ENCODE results near the gene DDX19B.
A peak's percentile ranks its signal among the peaks of the same experiment; 100 is the strongest.
"Not testable (repeated sequence)": the region's sequence is repeated elsewhere in the genome, so short reads cannot be mapped to it uniquely, and the experiment has no call there.

The DDX19B gene

DNA sequence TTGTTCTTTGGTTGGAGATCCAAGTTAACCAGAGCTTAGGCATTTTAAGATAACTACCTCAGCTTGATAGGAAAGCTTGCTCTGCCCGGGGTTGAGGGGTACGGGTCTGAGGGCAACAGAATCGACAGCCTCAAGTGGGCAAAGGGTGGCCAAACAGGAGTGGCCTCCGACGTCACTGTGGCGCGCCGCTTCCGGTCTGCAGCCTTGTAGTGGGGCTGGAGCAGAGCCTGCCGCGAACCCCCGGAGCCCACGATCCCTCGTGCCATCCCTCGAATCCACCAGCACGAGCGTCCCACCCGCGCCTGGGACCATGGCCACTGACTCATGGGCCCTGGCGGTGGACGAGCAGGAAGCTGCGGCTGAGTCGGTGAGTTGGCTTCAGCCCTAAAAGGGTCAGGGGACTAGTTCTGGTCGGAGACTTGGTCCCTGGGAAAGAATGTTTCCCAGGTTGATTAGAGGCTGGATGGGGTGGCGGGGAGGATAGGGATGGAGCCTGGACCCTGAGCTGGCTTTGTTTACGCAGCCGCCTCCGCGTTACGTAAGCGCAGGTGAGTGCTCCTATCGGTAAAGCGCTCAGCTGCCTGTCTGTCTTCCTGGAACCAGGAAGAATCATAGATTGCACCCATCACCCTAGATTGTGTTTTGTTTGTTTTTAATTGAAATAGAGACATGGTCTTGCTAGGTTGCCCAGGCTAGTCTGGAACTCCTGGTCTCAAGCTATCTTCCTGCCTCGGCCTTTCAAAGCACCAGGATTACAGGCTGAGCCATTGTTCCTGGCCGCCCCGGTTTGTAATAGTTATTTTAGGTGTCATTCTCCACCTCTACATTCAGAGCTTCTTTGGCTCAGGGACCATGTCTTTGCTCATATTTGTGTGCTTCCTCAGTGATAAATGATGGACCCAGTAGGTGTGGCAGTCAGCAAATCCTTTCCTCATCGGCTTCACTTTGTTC, at the start of gene DDX19B:
Gene DDX19B, plus strand, starts transcription at position 199 of the 951 bp plus-strand sequence. Its CDS starts 112 bp downstream, at position 311.
- DNase-seq = peak; percentile 72 to 91 (median 84)
- intact Hi-C loops (cut with DNase I) = no loop called here

DNA sequence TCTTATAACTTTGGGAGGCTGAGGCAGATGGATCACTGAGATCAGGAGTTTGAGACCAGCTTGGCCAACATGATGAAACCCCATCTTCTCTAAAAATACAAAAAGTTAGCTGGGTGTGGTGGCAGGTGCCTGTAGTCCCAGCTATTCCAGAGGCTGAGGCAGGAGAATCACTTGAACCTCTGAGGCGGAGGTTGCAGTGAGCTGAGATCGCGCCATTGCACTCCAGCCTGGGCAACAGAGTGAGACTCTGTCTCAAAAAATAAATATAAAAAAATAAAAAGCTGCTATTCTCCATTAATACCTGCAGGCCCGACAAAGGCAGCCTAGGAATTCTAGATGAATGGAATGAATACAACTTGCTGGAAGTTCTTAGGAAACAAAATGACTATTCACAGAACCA, 49.3 kb upstream of the DDX19B start:
- DNase-seq; intact Hi-C loops (cut with DNase I): not testable (repeated sequence)

DNA sequence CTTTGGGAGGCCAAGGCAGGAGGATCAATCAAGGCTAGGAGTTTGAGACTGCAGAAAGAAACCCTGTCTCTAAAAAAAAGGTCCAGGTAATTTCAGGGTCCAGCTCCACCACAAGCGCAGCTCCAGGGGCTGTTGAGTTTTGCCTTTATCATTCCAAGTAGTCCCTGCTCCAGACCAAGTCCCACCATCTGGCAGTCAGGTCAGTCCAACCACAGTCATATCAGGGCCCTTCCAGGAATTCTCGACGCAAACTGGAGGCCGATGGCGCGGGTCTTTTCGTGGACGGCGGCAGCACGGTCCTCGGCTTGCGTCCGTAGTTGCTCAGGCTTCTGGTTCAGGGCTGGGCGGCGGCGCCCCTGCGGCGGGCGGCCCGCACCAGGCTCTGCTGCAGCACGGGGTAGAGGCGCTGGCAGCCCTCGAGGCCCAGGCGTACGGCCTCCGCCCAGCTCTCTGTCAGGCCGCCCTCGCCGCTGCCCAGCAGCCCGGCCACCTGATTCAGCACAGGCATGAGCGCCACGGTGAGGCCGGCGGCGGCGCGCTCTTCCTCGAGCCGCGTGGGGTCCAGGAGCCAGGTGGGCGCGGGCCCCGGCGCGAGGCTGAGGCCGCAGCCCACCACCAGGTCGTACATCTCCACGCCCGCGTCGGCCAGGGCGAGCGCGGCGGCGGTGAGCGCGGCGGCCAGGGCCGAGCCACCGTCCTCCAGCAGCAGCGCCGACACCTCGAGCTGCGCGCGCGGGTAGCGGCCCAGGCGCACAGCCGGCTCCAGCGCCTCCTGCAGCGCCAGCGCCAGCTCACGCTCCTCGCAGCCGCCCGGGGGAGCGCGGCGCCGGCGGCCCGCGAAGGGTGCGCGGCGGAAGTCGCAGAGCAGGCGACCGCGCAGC, 48.0 kb upstream of the DDX19B start:
- intact Hi-C loops (cut with DNase I) = no loop called here

DNA sequence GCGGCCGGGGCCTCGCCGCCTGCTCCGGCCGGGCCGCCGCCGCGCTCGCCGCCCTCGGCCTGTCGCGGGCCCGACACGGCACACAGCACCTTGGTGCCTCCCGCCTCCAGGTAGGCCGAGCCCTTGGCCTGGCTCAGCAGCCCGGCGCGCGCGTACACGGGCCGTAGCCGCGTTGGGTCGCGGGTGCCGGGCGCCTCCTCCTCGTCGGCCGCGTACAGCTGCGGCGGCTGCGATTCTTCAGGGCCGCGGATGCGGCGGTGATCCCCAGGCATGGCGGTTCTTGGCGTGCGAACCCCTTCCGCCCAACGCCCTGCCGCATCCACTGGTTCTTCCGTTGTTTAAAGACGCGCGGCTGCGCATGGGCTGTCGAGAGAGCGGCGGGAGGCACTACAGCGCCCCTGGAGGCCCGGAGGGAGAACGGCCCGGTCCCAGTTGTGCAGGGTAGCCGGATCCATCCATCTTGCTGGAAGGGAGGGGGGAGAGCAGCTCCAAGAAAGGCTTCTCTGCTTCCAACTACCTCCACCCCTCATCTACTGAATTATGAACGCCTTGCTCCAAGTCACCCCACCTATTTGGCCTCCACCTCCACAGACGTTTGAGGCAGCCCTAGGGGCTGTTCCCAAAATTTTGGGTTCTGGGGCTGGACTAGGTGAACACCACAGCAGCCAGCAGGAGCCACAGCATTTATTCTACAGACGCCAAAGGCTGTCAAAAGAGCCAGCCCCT, 47.2 kb upstream of the DDX19B start, which contains the start of gene EXOSC6:
Gene EXOSC6, minus strand, starts transcription at position 312 of the 726 bp plus-strand sequence. Its CDS starts 40 bp downstream, at position 272.
- peak; percentile 76 to 96 (median 93) for DNase-seq
- intact Hi-C loops (cut with DNase I) = no loop called here

More for the DNA sequence above, 48.0 kb upstream of the DDX19B start:
- DNase-seq = peak in 33 of 42 donors; percentile 7 to 62 (median 30)

DNA sequence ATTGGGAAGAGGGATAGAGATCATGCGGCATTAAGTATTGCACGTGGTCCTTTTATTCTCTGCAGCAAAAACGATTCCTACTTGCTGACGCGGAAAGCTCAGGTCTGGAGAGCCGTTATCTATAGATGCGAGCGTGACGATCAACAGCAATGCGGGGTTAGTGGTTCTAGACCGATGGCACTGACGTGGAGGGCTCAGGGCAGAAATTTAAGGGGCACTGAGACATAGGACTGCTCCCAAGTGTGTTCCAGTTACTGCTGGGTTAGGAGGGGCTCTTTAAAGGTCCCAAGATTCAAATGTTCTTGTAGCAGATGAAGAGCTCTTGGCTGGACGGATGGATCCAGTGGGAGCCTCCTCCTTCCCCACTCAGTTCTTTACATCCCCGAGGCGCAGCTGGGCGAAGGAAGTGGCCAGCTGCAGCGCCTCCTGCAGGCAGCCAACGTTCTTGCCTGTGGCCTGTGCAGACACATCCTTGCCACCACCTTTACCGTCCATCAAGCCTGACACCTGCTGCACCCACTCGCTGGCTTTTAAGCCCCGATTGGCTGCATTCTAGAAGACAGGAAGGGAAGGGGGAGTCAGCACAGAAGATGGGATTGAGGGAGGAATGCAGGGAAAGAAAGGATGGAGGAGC, 46.5 kb upstream of the DDX19B start:
- DNase-seq = no peak
- intact Hi-C loops (cut with DNase I) = no loop called here

DNA sequence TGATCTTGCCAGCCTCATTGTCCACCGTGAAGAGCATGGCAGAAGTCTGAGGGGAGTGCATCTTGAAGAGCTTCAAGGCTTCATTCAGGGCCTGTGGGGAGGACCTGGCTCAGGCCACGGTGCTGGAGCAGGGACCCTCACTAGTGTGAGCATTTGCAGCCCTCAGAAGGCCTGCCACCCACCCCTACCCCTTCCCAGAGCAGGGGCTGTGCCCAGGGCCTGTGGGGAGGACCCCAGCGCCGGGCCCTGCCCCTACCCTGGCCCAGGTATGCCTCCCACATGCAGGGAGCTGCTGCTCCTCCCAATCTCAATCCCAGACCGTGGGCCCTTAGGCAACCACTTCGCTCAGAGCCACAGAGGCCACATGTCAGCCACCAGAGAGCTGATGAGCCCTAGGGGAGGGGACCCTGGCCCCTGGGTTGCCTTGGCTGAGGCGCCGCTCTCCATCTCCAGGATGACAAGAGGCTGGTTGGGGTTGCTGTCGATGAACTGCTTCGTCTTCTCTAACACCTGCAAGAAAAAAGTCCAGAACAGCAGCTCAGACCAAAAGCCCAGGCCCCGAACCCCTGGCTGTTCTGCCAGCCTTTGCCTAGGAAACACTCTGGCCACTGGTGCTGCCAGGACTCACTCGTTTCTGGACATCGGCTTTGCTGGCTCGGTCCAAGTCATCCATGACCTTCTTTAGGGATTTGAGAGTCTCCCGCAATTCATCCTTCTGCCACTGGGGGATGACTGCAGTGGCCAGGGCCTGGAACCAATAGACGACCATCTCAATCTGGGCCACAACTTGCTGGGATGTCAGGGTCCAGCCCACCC, 45.5 kb upstream of the DDX19B start:
- peak in 7 of 42 donors; percentile 11 to 57 (median 19) for DNase-seq
- intact Hi-C loops (cut with DNase I) = loop anchor here (2.0 kb wide), 1 partner anchor 33 kb away; no protein-coding TSS in a partner anchor

DNA sequence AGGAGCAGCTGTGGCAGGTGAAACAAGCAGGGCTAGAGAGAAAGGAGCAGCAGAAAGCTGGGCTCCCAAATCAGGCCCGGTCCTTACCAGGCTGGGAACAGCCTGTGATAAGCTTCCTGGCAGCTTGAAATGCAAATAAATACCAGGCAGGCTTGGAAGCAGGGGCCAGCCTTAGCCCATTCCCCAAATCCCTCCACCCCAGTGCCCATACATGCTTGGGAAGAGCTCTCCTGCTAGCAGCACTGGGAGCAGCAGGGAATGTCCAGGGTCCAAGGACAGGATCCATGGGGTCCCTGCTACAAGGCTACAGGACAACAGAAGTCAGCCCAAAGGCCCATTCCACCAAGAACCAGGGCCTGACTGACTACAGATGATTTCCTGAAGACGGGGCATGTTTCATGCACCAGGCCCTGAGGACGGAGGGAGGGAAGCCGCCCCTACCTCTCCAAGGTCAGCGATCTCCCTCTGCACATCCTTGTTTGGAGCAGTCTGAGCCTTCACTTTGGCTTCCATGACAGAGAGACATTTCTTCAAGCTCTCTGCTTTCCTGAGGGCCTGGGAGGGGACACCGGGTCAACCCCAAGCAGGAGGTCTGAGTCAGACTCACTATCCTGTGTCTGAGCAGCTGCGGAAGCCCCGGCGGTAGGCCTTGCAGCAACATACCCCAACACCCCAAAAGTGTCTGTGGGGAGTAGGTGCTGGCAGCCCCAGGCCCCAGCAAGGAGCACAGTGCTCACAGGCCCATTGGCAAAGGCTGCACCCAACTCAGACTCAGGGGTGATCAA, 44.6 kb upstream of the DDX19B start:
- DNase-seq = peak in 1 of 42 donors; percentile 32
- intact Hi-C loops (cut with DNase I) = loop anchor here (2.0 kb wide), 1 partner anchor 32 kb away; no protein-coding TSS in a partner anchor

DNA sequence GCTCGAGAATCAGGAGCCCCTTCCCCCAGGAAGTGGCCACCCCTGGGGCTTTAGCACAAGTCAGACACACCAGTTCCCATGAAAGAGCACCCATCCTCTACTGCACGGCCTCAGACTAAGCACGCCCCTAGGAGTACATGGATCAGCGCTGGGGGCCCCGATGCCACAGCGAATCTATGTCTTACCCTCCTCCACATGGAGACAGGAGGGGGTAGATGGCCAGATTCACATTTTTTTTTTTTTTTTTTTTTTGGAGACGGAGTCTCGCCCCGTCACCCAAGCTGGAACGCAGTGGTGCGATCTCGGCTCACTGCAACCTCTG, 44.1 kb upstream of the DDX19B start:
- intact Hi-C loops (cut with DNase I) = loop anchor here (2.0 kb wide), 1 partner anchor 32 kb away; no protein-coding TSS in a partner anchor
- DNase-seq = no peak

DNA sequence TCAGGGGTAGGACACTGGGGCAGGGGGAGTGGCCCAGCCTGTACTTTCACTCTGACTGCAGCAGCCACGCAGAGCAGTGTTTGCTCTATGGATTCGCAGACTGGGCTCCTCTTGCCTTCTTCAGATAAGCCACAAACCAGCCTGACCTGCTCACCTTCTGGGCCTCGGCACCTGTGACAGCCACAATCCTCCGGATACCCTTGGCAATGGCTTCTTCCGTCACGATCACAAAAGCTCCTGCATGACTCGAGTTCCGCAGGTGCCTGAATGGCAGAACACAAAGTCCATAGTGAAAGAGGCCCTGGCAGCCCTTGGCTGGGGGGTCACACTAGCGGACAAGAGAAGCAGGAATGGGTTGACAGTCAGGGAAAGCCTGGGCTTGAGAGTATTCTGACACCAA, 43.4 kb upstream of the DDX19B start:
- intact Hi-C loops (cut with DNase I) = loop anchor here (2.0 kb wide), 1 partner anchor 31 kb away; no protein-coding TSS in a partner anchor
- peak in 1 of 42 donors; percentile 27 for DNase-seq

DNA sequence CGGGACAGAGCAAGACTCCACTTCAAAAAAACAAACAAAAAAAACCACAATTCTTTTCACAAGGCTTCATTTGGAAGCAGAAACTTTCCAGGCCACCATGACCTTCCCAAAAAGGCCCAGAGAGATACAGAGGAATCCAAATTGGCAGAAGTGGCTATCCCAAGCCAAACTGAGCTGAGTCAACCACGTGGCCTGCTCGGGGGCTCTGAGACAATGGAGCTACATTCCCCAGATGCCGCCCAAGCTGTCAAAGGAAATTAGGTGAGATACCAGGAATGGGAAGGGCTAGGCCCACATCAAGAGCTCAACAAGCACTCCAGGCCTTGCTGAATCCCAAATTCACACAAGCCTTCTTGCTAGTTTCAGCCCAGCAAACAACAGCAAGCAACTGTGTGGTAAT, 41.6 kb upstream of the DDX19B start:
- peak in 1 of 42 donors; percentile 14 for DNase-seq
- intact Hi-C loops (cut with DNase I) = no loop called here

DNA sequence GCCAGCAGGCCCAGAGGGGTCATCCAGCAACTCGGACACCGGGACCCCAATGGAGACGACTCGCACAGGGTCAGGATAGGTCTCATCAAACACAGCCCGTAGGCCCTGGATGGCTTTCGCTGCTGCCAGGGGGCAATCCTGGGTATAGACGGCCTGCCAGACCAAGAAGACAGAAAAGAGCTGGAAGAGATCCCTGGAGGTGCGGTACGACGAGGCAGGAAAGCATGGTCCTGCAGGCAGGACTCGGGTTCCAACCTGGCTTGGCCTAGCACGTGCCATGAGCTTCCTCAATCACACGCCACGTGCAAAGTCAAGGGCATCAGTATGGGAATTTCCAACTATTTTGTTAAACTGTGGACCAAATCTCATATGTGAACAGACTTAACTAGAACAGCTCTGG, 40.9 kb upstream of the DDX19B start:
- intact Hi-C loops (cut with DNase I) = no loop called here
- peak in 1 of 42 donors; percentile 29 for DNase-seq

DNA sequence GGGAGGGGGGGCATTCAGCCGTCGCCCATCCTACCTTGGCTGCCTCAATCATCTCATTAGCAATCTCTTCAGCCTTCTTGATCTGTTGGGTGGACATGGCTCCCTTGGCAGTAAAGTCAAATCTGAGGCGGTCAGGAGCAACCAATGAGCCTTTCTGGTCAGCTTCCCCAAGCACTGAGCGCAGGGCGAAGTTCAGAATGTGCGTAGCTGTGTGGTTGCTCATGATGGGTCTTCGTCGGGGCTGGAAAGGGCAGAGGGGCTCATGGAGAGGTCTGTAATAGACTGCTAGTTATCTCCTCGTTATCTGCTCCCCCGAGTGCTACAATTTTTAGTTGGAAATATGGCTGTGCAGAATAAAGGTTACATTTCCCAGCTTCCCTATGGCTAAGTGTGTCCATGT, 40.0 kb upstream of the DDX19B start:
- intact Hi-C loops (cut with DNase I) = no loop called here
- DNase-seq = peak in 3 of 42 donors; percentile 10 to 26 (median 10)

DNA sequence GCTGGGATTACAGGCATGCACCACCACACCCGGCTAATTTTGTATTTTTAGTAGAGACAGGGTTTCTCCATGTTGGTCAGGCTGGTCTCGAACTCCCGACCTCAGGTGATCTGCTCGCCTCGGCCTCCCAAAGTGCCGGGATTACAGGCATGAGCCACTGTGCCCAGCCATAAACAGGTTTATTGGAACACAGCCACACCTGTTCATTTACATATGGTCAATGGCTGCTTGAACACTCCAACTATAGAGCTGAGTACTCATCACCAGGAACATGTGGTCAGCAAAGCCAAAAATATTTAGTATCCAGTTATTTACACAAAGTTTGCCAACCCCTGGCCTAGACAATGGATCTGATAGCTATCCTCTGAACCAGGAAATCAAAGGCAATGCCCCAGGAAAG, 39.1 kb upstream of the DDX19B start:
- peak in 1 of 42 donors; percentile 10 for DNase-seq
- intact Hi-C loops (cut with DNase I) = not testable (repeated sequence)

DNA sequence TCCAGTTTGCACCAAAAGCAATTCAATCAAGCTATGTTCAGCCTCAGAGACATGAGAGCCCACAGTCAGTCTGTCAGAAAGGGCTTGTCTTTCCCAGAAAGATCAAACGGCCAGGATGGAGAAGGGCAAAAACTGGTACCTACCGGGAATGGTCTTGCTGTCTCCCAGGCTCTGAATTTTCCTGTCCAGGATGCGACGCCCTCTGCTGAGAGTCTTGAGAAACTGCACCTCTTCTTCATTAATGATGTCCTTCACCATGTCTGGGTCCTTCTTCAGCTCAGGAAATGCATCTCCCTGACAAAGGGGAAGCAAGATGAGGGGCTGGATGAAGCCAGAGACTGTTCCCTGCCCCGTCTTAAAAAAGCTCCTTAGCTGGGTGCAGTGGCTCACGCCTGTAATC, 31.5 kb upstream of the DDX19B start:
- intact Hi-C loops (cut with DNase I) = no loop called here

DNA sequence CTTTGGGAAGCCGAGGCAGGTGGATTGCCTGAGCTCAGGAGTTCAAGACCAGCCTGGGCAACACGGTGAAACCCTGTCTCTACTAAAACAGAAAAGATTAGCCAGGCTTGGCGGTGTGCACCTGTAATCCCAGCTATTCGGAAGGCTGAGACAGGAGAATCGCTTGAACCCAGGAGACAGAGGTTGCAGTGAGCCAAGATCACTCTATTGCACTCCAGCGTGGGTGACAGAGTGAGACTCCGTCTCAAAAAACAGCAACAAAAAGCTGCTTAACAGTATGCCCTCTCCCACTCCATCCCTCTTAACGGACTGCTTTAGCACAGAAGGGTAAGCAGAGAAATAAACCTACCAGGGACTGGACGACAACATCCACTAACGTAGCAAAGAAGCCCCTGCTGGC, 31.1 kb upstream of the DDX19B start:
- intact Hi-C loops (cut with DNase I) = not testable (repeated sequence)
- peak in 1 of 42 donors; percentile 11 for DNase-seq

More for the DNA sequence above, 31.5 kb upstream of the DDX19B start:
- DNase-seq = peak in 25 of 42 donors; percentile 19 to 61 (median 43)

DNA sequence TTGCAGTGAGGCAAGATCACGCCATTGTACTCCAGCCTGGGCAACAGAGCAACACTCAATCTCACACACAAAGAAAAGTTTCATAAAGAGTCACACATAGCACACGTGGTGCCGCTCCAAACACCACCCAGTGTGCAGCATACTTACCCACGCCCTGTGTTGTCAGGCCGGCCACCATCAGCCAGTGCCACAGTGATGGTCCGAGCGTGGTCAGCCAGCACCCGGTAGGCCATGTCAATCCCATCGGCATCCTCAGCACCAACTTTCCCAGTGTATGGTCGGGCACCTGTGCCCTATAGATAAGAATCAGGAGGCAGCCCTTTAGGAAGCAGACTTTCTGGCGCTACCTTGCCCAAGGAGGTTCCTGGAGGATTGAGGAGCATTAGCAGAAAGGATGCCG, 29.5 kb upstream of the DDX19B start:
- DNase-seq = no peak
- intact Hi-C loops (cut with DNase I) = no loop called here

DNA sequence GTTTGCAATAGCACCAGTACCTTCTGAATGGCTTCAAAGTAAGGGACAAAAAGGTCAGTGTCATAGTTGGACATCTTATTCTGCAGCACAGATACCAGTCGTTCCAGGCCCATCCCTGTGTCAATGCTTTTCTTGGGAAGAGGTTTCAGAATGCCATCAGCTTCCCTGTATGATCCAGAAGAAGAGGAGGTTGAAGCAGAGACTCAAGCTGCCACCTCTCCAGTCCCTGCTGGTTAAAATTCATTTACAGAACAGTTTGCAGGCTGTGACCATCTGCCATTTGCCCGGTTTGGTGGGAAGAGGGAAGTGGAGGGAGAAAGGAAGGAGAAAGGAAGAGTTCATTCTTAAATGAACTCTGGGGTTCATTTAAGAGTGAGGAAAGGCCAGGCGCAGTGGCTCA, 28.8 kb upstream of the DDX19B start:
- intact Hi-C loops (cut with DNase I) = no loop called here
- no peak for DNase-seq
